Calu3 (cell line): ENCODE measurements around the gene KLHL29. TPM values are rescaled to one million over a fixed set of nuclear protein-coding genes. Genes with fewer than 3 reads are reported as not detected.

Source experiments
- BruUV-seq: library from RNA; stranded (reverse); fragments of 400-500 nt; replicated peaks from 2 replicates; lab custom pipeline; 2021; lab: Mats Ljungman, UMichigan
- CTCF ChIA-PET: fragments of 300-600 bp; sonication (Branson Sonifier 250); formaldehyde crosslinking; loops from one replicate; lab custom pipeline; 2022; ENCODE audit warnings: antibody characterized with exemption; lab: Charles Lee
- DNase-seq: peaks from one replicate; pipeline ENCODE4 v3.0.0; 2022
- H3K27ac Mint-ChIP-seq: one replicate; pipeline ENCODE4 v1.8.0; 2022; ENCODE audit warnings: mixed read lengths; ENCODE audit not compliant: unreplicated experiment
- H3K27me3 Mint-ChIP-seq: one replicate; pipeline ENCODE4 v1.8.0; 2022; ENCODE audit warnings: mixed read lengths; ENCODE audit not compliant: unreplicated experiment
- H3K36me3 Mint-ChIP-seq: one replicate; pipeline ENCODE4 v1.8.0; 2022; ENCODE audit warnings: mild to moderate bottlenecking, moderate library complexity, mixed read lengths; ENCODE audit not compliant: insufficient read depth, unreplicated experiment
- H3K4me1 Mint-ChIP-seq: one replicate; pipeline ENCODE4 v1.8.0; 2022; ENCODE audit warnings: mild to moderate bottlenecking, low read depth, mixed read lengths; ENCODE audit not compliant: unreplicated experiment
- H3K4me3 Mint-ChIP-seq: one replicate; pipeline ENCODE4 v1.8.0; 2022; ENCODE audit warnings: mild to moderate bottlenecking, low read depth, moderate library complexity, mixed read lengths; ENCODE audit not compliant: unreplicated experiment
- H3K9me3 Mint-ChIP-seq: one replicate; pipeline ENCODE4 v1.8.0; 2022; ENCODE audit warnings: low read depth, mixed read lengths; ENCODE audit not compliant: unreplicated experiment
- CTCF ChIP-seq: fragments of 200-600 bp; IDR thresholded peaks from one replicate; pipeline ENCODE4 v1.8.0; 2022; ENCODE audit warnings: antibody characterized with exemption; ENCODE audit not compliant: unreplicated experiment
- intact Hi-C: fragments of 100-400 bp; cut with micrococcal nuclease; formaldehyde crosslinking; loops from one replicate; pipeline ENCODE4 v1.10.0; 2022; ENCODE audit not compliant: unreplicated experiment
- total RNA-seq: library from RNA; stranded (reverse); gene quantifications from 2 replicates; pipeline ENCODE4 v1.2.3, GENCODE V29; 2022

The KLHL29 gene
- total RNA-seq, 1 experiment from 2014 or later = 11.9 TPM

- Mint-ChIP-seq H3K27me3 (peaks cover 56% of the 10 kb centered on the region), H3K27ac (no peak overlapping the region), H3K4me1 (no peaks in the 10 kb centered on the region), H3K9me3 (no peaks in the 10 kb centered on the region), H3K4me3 (no peak overlapping the region), H3K36me3 (no peaks in the 10 kb centered on the region)
- no peak for DNase-seq
- BruUV-seq = no TSS peak
- no peak for TF ChIP-seq CTCF
- CTCF ChIA-PET = no interaction called here
- intact Hi-C loops = loop anchor here (5.0 kb wide), 1 partner anchor 154 kb away; no protein-coding TSS in a partner anchor
These were observed 34.1 kb upstream of the KLHL29 start for GRCh38 chr2:23350792-23351355.

- CTCF ChIA-PET = no interaction called here
- Mint-ChIP-seq H3K36me3 (no peaks in the 10 kb centered on the region), H3K9me3 (no peaks in the 10 kb centered on the region), H3K27me3 (peaks cover 49% of the 10 kb centered on the region), H3K4me1 (no peaks in the 10 kb centered on the region), H3K27ac (no peak overlapping the region), H3K4me3 (no peak overlapping the region)
- peak; percentile 84 for DNase-seq
- peak; percentile 73 for TF ChIP-seq CTCF
- intact Hi-C loops = loop anchor here (5.0 kb wide), 1 partner anchor 154 kb away; no protein-coding TSS in a partner anchor
- BruUV-seq = no TSS peak
These were observed 33.4 kb upstream of the KLHL29 start for GRCh38 chr2:23351388-23352141.

- H3K27me3 Mint-ChIP-seq = peaks cover 31% of the 10 kb centered on the region
- intact Hi-C loops = loop anchor here (5.0 kb wide), 1 partner anchor 157 kb away; no protein-coding TSS in a partner anchor
- DNase-seq = no peak
- H3K9me3 Mint-ChIP-seq = no peaks in the 10 kb centered on the region
- no peak overlapping the region for H3K27ac Mint-ChIP-seq
- BruUV-seq = no TSS peak
- no peak overlapping the region for H3K4me3 Mint-ChIP-seq
- H3K4me1 Mint-ChIP-seq = no peaks in the 10 kb centered on the region
- H3K36me3 Mint-ChIP-seq = no peaks in the 10 kb centered on the region
- TF ChIP-seq CTCF = no peak
- CTCF ChIA-PET = no interaction called here
These were observed 30.4 kb upstream of the KLHL29 start for GRCh38 chr2:23354554-23354953.

- no peak overlapping the region for H3K27ac Mint-ChIP-seq
- BruUV-seq = no TSS peak
- intact Hi-C loops = no loop called here
These were observed 30.0 kb upstream of the KLHL29 start for GRCh38 chr2:23355001-23355400.

More at GRCh38 chr2:23355001-23355400, 30.0 kb upstream of the KLHL29 start:
- no peak for TF ChIP-seq CTCF
- peaks cover 31% of the 10 kb centered on the region for H3K27me3 Mint-ChIP-seq
- DNase-seq = no peak
- H3K36me3 Mint-ChIP-seq = no peaks in the 10 kb centered on the region
- no peak overlapping the region for H3K4me3 Mint-ChIP-seq
- CTCF ChIA-PET = no interaction called here
- no peaks in the 10 kb centered on the region for H3K9me3 Mint-ChIP-seq
- peaks cover 2% of the 10 kb centered on the region for H3K4me1 Mint-ChIP-seq
